GM19397 (cell line): ENCODE data around the gene CLTC.

Experiments
- ATAC-seq: cut with Tn5 transposase; IDR thresholded peaks from one replicate; pipeline ENCODE4 v1.9.1; 2021; ENCODE audit warnings: mild to moderate bottlenecking, moderate library complexity; ENCODE audit not compliant: unreplicated experiment

CLTC gene

GRCh38 chr17:59722623-59723022 is 102.9 kb downstream of the CLTC start:
- ATAC-seq: no peak

GRCh38 chr17:59723041-59723440 is 103.3 kb downstream of the CLTC start:
- no peak for ATAC-seq

GRCh38 chr17:59723607-59724006 is 103.9 kb downstream of the CLTC start:
- ATAC-seq: no peak

GRCh38 chr17:59725691-59726090 is 106.0 kb downstream of the CLTC start:
- no peak for ATAC-seq

GRCh38 chr17:59727817-59728533 is 108.3 kb downstream of the CLTC start:
- no peak for ATAC-seq

- no peak for ATAC-seq
These were observed 110.7 kb downstream of the CLTC start for GRCh38 chr17:59730268-59730834.

GRCh38 chr17:59733697-59734096 is 114.0 kb downstream of the CLTC start:
- no peak for ATAC-seq

GRCh38 chr17:59734226-59734625 is 114.5 kb downstream of the CLTC start:
- no peak for ATAC-seq

- no peak for ATAC-seq
These were observed 117.6 kb downstream of the CLTC start for GRCh38 chr17:59737324-59737723.

- no peak for ATAC-seq
These were observed 124.1 kb downstream of the CLTC start for GRCh38 chr17:59743842-59744241.

- no peak for ATAC-seq
These were observed 125.3 kb downstream of the CLTC start for GRCh38 chr17:59745040-59745439.
